DOHH2 (cell line): ENCODE results near the gene ATP2B3.

ENCODE experiments used
- H3F3A ChIP-seq: fragments of 200-600 bp; sonication (generic), shearing (Covaris generic); 2 replicates; pipeline ENCODE4 v1.6.0; 2016; ENCODE audit warnings: antibody characterized with exemption, mild to moderate bottlenecking; ENCODE audit not compliant: control insufficient read depth, insufficient read depth
- H3K27ac ChIP-seq: fragments of 200-600 bp; sonication (generic); 2 replicates; pipeline ENCODE4 v1.5.1; 2014; ENCODE audit warnings: low read depth, mild to moderate bottlenecking, low read length, moderate library complexity
- H3K27me3 ChIP-seq: fragments of 200-600 bp; sonication (generic); 2 replicates; pipeline ENCODE4 v1.6.1; 2014; ENCODE audit warnings: mild to moderate bottlenecking, low read length, mixed read lengths; ENCODE audit not compliant: control insufficient read depth
- H3K36me3 ChIP-seq: fragments of 200-600 bp; sonication (generic); 2 replicates; pipeline ENCODE4 v1.6.1; 2014; ENCODE audit warnings: mild to moderate bottlenecking, low read length, moderate library complexity, mixed read lengths; ENCODE audit not compliant: control insufficient read depth
- H3K4me1 ChIP-seq: fragments of 200-600 bp; sonication (generic); 2 replicates; pipeline ENCODE4 v1.6.1; 2014; ENCODE audit warnings: mild to moderate bottlenecking, low read length, mixed read lengths; ENCODE audit not compliant: control insufficient read depth
- H3K4me2 ChIP-seq: fragments of 200-600 bp; sonication (generic); 2 replicates; pipeline ENCODE4 v1.6.0; 2014; ENCODE audit warnings: mild to moderate bottlenecking, low read length, moderate library complexity
- H3K4me3 ChIP-seq: fragments of 200-600 bp; sonication (generic); 2 replicates; pipeline ENCODE4 v1.5.1; 2014; ENCODE audit warnings: mild to moderate bottlenecking, low read length, mixed read lengths
- H3K79me2 ChIP-seq: fragments of 200-600 bp; sonication (generic); 2 replicates; pipeline ENCODE4 v1.6.1; 2014; ENCODE audit warnings: mild to moderate bottlenecking, low read length, mixed read lengths; ENCODE audit not compliant: control insufficient read depth
- H3K9me2 ChIP-seq: fragments of 200-600 bp; sonication (generic); replicated peaks from 2 replicates; pipeline ENCODE4 v1.6.1; 2014; ENCODE audit warnings: mild to moderate bottlenecking, low read length, mixed read lengths; ENCODE audit not compliant: control insufficient read depth
- H3K9me3 ChIP-seq: fragments of 200-600 bp; sonication (generic); 2 replicates; pipeline ENCODE4 v1.6.1; 2014; ENCODE audit warnings: antibody characterized with exemption, low read length, mixed read lengths; ENCODE audit not compliant: control insufficient read depth, insufficient read depth
- H4K20me1 ChIP-seq: fragments of 200-600 bp; sonication (generic); 2 replicates; pipeline ENCODE4 v1.6.0; 2014; ENCODE audit warnings: low read depth, mild to moderate bottlenecking, antibody characterized with exemption, low read length, moderate library complexity; ENCODE audit not compliant: control insufficient read depth, insufficient read depth
- EZH2phosphoT487 ChIP-seq: fragments of 200-600 bp; sonication (generic); IDR thresholded peaks from 2 replicates; pipeline ENCODE4 v1.6.1; 2017; ENCODE audit warnings: borderline replicate concordance, mild to moderate bottlenecking, antibody characterized with exemption, low read length, moderate library complexity, mixed read lengths
- TF ChIP-seq, protein P1 (sequence below): fragments of 200-600 bp; sonication (generic); IDR thresholded peaks from one replicate; pipeline ENCODE4 v1.5.1; 2014; ENCODE audit warnings: antibody characterized with exemption, mild to moderate bottlenecking, low read depth, low read length; ENCODE audit not compliant: poor library complexity, severe bottlenecking

ATP2B3 gene

DNA sequence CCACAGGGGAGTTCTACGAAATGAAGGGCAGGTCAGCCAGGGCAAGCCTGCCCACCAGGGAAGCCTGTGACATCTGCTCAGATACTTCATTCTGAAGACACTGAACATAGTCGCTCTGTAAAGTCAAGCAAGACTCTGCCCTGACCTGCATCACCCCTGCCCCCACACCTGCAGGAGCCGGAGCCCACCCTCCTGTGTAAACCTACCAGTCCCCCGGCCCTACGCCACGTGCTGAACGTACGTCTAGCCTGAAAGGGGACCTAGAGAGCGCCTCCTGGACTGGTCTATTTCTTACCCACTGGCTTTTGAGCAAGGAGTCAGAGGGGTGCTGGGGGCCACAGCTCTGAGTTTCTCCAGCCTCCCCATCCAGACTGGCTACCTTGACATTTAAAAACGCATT lies 69.9 kb downstream of the ATP2B3 start:
- H3K9me3 ChIP-seq, result no peaks in the 10 kb centered on the region

DNA sequence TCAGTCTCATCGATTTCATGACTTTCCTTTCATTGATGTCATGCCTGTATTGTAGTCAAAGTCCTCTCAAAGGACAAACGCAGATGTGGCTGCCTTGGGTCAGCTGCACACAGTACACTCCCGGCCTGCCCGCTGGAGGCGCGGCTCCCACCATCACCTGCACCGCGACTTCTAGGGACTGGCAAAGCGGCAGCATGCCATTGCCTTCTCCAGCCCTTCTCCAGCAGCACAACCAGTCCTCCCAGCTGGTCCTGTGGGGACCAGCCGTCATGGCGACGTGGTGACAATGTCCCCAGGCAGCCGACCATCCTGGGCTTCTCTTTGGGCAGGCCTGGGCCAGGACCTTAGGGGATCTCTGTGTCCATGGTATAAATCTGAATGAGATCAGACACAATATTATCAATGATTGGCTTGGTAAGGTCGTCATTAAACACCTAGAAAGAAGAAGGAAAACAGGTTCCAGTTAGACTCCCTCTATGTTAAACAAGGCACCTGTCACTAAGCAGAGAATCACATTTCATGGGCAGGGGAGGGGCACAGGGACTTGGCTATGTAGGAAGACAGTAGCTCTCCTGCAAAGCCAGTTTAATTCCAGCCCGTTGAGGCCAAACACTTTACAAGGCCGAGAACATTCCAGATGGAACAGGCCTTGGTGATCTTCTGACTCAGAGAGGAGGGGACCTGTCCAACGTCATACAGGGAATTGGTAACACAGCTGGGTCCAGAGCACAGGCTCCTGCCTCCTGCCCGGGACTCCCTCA lies 70.8 kb downstream of the ATP2B3 start:
- H3K27me3 ChIP-seq, result no peaks in the 10 kb centered on the region
- H4K20me1 ChIP-seq, result no peaks in the 10 kb centered on the region
- no peaks in the 10 kb centered on the region for H3F3A ChIP-seq
- H3K4me1 ChIP-seq, result peaks cover 7% of the 10 kb centered on the region
- no peaks in the 10 kb centered on the region for H3K79me2 ChIP-seq
- H3K9me3 ChIP-seq, result no peaks in the 10 kb centered on the region
- no peak overlapping the region for H3K27ac ChIP-seq
- no peaks in the 10 kb centered on the region for H3K9me2 ChIP-seq
- no peak for TF ChIP-seq EZH2phosphoT487
- TF ChIP-seq, protein P1, sequence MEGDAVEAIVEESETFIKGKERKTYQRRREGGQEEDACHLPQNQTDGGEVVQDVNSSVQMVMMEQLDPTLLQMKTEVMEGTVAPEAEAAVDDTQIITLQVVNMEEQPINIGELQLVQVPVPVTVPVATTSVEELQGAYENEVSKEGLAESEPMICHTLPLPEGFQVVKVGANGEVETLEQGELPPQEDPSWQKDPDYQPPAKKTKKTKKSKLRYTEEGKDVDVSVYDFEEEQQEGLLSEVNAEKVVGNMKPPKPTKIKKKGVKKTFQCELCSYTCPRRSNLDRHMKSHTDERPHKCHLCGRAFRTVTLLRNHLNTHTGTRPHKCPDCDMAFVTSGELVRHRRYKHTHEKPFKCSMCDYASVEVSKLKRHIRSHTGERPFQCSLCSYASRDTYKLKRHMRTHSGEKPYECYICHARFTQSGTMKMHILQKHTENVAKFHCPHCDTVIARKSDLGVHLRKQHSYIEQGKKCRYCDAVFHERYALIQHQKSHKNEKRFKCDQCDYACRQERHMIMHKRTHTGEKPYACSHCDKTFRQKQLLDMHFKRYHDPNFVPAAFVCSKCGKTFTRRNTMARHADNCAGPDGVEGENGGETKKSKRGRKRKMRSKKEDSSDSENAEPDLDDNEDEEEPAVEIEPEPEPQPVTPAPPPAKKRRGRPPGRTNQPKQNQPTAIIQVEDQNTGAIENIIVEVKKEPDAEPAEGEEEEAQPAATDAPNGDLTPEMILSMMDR, result no peak
- no peak overlapping the region for H3K4me2 ChIP-seq
- H3K4me3 ChIP-seq, result no peak overlapping the region
- H3K36me3 ChIP-seq, result no peaks in the 10 kb centered on the region; the same call in 1 of the 2 replicates

More for the DNA sequence above, 69.9 kb downstream of the ATP2B3 start:
- Histone ChIP-seq H3F3A (peaks cover 2% of the 10 kb centered on the region; the same call in 1 of the 2 replicates), H4K20me1 (no peaks in the 10 kb centered on the region), H3K4me3 (no peak overlapping the region), H3K4me2 (no peak overlapping the region), H3K79me2 (no peaks in the 10 kb centered on the region), H3K4me1 (peaks cover 15% of the 10 kb centered on the region), H3K27ac (no peak overlapping the region), H3K9me2 (no peaks in the 10 kb centered on the region), H3K27me3 (no peaks in the 10 kb centered on the region), H3K36me3 (no peaks in the 10 kb centered on the region)
- TF ChIP-seq EZH2phosphoT487, result no peak
- TF ChIP-seq, protein P1, result no peak

DNA sequence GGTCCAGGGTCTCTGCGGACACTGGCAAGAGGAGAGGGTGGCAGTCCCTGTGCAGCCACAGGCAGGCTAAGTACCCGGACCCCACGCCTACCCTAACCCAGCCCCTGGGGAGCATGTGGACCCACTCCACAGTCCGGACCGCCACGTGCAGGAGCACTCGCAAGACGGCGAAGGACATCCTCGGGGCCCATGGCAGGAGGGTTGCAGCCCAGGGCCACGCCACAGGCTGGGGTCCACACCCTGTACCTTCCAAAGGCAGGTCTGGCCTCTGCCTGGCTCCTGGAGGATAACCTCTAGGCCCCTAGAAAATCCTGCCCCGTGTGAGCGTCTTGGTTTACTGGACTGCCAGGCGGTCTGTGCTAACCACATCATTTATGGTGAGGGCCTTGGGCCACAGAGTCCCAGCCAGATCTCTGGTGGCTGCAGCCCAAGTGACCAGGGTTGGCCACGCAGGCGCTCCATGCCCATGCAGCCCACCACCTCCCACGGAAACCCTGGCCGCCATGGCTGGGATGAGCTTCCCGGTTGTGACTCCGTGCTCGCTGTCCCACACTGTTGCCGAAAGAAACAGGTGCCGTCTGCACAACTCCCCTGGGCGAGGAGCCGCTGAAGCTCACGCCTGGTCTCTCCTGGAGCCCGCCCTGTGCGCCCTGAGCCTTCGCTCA lies 71.5 kb downstream of the ATP2B3 start:
- H3K4me2 ChIP-seq, result no peak overlapping the region
- H3K4me3 ChIP-seq, result no peak overlapping the region
- no peaks in the 10 kb centered on the region for H3K9me3 ChIP-seq
- no peaks in the 10 kb centered on the region for H3K79me2 ChIP-seq
- H3K27ac ChIP-seq, result no peak overlapping the region
- no peaks in the 10 kb centered on the region for H3K27me3 ChIP-seq
- no peaks in the 10 kb centered on the region for H4K20me1 ChIP-seq
- peaks cover 4% of the 10 kb centered on the region; the same call in 1 of the 2 replicates for H3K36me3 ChIP-seq
- TF ChIP-seq, protein P1, result no peak
- no peak for TF ChIP-seq EZH2phosphoT487
- H3K9me2 ChIP-seq, result no peaks in the 10 kb centered on the region
- H3K4me1 ChIP-seq, result no peaks in the 10 kb centered on the region
- no peaks in the 10 kb centered on the region for H3F3A ChIP-seq
